ENCODE results near the gene ZNF25.

- TF ChIP-seq, protein P1, sequence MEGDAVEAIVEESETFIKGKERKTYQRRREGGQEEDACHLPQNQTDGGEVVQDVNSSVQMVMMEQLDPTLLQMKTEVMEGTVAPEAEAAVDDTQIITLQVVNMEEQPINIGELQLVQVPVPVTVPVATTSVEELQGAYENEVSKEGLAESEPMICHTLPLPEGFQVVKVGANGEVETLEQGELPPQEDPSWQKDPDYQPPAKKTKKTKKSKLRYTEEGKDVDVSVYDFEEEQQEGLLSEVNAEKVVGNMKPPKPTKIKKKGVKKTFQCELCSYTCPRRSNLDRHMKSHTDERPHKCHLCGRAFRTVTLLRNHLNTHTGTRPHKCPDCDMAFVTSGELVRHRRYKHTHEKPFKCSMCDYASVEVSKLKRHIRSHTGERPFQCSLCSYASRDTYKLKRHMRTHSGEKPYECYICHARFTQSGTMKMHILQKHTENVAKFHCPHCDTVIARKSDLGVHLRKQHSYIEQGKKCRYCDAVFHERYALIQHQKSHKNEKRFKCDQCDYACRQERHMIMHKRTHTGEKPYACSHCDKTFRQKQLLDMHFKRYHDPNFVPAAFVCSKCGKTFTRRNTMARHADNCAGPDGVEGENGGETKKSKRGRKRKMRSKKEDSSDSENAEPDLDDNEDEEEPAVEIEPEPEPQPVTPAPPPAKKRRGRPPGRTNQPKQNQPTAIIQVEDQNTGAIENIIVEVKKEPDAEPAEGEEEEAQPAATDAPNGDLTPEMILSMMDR (IDR thresholded peaks at IDR 0.05), result no peak
- TF ChIP-seq POLR2A (IDR thresholded peaks at IDR 0.05), result no peak
These were observed 39.9 kb upstream of the ZNF25 start for GRCh38 chr10:38016354-38016753.
